Measurements from ENCODE around the gene NUAK1.

DNA sequence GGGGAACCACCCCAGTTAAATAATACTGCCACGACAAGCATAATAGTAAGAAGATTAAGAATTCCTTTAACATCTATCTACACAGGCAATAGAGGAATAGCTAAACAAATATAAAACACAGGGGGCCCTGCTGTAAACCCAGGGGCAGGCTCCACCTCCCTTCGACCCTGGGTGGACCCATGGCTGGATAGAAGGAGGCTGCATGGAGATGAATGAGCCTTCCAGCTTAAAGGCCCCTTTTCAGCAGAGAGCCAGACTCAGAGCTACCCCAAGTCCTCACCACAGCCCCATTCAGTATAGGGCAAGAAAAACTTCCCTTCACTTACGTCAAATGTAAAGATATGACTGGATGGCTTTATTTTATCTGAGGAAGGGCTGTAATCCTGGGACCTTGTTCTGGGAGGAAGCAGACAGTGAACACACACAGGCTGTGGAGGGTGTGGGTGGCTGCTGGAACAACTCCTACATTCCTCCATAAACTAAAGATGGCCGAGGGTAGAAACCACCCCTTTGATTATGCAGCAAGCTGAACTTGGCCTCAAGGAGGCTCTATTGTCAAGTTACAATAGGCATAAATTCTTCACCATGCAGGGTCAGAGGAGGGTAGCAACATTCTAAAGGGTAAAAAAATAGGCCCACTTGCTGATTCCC lies 30.4 kb downstream of the NUAK1 start:
- TF ChIP-seq, protein P1, sequence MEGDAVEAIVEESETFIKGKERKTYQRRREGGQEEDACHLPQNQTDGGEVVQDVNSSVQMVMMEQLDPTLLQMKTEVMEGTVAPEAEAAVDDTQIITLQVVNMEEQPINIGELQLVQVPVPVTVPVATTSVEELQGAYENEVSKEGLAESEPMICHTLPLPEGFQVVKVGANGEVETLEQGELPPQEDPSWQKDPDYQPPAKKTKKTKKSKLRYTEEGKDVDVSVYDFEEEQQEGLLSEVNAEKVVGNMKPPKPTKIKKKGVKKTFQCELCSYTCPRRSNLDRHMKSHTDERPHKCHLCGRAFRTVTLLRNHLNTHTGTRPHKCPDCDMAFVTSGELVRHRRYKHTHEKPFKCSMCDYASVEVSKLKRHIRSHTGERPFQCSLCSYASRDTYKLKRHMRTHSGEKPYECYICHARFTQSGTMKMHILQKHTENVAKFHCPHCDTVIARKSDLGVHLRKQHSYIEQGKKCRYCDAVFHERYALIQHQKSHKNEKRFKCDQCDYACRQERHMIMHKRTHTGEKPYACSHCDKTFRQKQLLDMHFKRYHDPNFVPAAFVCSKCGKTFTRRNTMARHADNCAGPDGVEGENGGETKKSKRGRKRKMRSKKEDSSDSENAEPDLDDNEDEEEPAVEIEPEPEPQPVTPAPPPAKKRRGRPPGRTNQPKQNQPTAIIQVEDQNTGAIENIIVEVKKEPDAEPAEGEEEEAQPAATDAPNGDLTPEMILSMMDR (conservative IDR thresholded peaks at IDR 0.05; ENCODE audit: low read depth in 2 of 2) = 0 out of 4 replicates have a peak, but pooled peaks of 1 of the 2 experiments have one; percentile 19
- TF ChIP-seq JUNB (IDR thresholded peaks at IDR 0.05; ENCODE audit: unreplicated experiment) = no peak
- TF ChIP-seq, protein P2, sequence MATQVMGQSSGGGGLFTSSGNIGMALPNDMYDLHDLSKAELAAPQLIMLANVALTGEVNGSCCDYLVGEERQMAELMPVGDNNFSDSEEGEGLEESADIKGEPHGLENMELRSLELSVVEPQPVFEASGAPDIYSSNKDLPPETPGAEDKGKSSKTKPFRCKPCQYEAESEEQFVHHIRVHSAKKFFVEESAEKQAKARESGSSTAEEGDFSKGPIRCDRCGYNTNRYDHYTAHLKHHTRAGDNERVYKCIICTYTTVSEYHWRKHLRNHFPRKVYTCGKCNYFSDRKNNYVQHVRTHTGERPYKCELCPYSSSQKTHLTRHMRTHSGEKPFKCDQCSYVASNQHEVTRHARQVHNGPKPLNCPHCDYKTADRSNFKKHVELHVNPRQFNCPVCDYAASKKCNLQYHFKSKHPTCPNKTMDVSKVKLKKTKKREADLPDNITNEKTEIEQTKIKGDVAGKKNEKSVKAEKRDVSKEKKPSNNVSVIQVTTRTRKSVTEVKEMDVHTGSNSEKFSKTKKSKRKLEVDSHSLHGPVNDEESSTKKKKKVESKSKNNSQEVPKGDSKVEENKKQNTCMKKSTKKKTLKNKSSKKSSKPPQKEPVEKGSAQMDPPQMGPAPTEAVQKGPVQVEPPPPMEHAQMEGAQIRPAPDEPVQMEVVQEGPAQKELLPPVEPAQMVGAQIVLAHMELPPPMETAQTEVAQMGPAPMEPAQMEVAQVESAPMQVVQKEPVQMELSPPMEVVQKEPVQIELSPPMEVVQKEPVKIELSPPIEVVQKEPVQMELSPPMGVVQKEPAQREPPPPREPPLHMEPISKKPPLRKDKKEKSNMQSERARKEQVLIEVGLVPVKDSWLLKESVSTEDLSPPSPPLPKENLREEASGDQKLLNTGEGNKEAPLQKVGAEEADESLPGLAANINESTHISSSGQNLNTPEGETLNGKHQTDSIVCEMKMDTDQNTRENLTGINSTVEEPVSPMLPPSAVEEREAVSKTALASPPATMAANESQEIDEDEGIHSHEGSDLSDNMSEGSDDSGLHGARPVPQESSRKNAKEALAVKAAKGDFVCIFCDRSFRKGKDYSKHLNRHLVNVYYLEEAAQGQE (IDR thresholded peaks at IDR 0.05; ENCODE audit: unreplicated experiment) = no peak
- no peak for TF ChIP-seq EZH2 (IDR thresholded peaks at IDR 0.05; ENCODE audit: low read depth, unreplicated experiment)
- no peak for TF ChIP-seq POLR2AphosphoS5 (IDR thresholded peaks at IDR 0.05; ENCODE audit: low read depth)
- peak; percentile 20; the same call in 1 of the 2 replicates for TF ChIP-seq CREB1 (CRISPR knock-in tag; IDR thresholded peaks at IDR 0.05; ENCODE audit: low read depth)
- no peak for TF ChIP-seq EZH2phosphoT487 (IDR thresholded peaks at IDR 0.05; ENCODE audit: unreplicated experiment)
- no peak for TF ChIP-seq ZNF114 (CRISPR knock-in tag; IDR thresholded peaks at IDR 0.05)
- TF ChIP-seq STAT1 (IDR thresholded peaks at IDR 0.05; ENCODE audit: unreplicated experiment) = no peak
- no peak for TF ChIP-seq ETS1 (IDR thresholded peaks at IDR 0.05)
- no peak for TF ChIP-seq ZNF331 (CRISPR knock-in tag; IDR thresholded peaks at IDR 0.05; ENCODE audit: low read depth)
- TF ChIP-seq NANOG (IDR thresholded peaks at IDR 0.05; ENCODE audit: borderline replicate concordance) = no peak

Data from GM23338 (cell line).